ENCODE measurements around the gene ACAA1. TPM values are rescaled to one million over a fixed set of nuclear protein-coding genes. Genes with fewer than 3 reads are reported as not detected.

The ACAA1 gene
- total RNA-seq, 2 experiments from 2014 or later = 13.3 to 50.3 TPM

Small RNA genes lying within 50 kb of the gene (small RNA-seq; reads per million reads assigned to genes)
- gene RF00019 = not detected

Other genes with a start within 250 kb of the ACAA1 start
- 23.5 and 24.5 TPM in 2 replicates for gene VILL, start 146.3 kb downstream of the ACAA1 start, total RNA-seq (2014; rRNA removed; shearing (Covaris generic))
- 13.2 and 13.5 TPM in 2 replicates for gene VILL, start 146.3 kb downstream of the ACAA1 start, total RNA-seq (2022)
- 5.8 and 10.4 TPM in 2 replicates for gene PLCD1, start 107.5 kb downstream of the ACAA1 start, total RNA-seq (2014; rRNA removed; shearing (Covaris generic))
- 7.7 and 11.8 TPM in 2 replicates for gene PLCD1, start 107.5 kb downstream of the ACAA1 start, total RNA-seq (2022)
- 0.13 TPM in 1 of 2 replicates, not detected in the other for gene DLEC1, start 97.9 kb downstream of the ACAA1 start, total RNA-seq (2014; rRNA removed; shearing (Covaris generic))
- gene DLEC1, start 97.9 kb downstream of the ACAA1 start, total RNA-seq (2022) = 0.11 TPM in 1 of 2 replicates, not detected in the other
- 8.8 and 16.3 TPM in 2 replicates for gene MYD88, start 1.5 kb upstream of the ACAA1 start, total RNA-seq (2014; rRNA removed; shearing (Covaris generic))
- 28.6 and 29.4 TPM in 2 replicates for gene MYD88, start 1.5 kb upstream of the ACAA1 start, total RNA-seq (2022)
- gene OXSR1, start 28.4 kb upstream of the ACAA1 start, total RNA-seq (2014; rRNA removed; shearing (Covaris generic)) = 21.4 and 22.4 TPM in 2 replicates
- gene OXSR1, start 28.4 kb upstream of the ACAA1 start, total RNA-seq (2022) = 42.7 and 43.7 TPM in 2 replicates
- 0.13 TPM in 2 replicates for gene SLC22A13, start 128.7 kb upstream of the ACAA1 start, total RNA-seq (2014; rRNA removed; shearing (Covaris generic))
- 0.27 TPM in 1 of 2 replicates, not detected in the other for gene SLC22A13, start 128.7 kb upstream of the ACAA1 start, total RNA-seq (2022)
- gene SLC22A14, start 145.2 kb upstream of the ACAA1 start, total RNA-seq (2014; rRNA removed; shearing (Covaris generic)) = not detected in 2 replicates
- gene SLC22A14, start 145.2 kb upstream of the ACAA1 start, total RNA-seq (2022) = not detected in 2 replicates
- 7.0 and 7.2 TPM in 2 replicates for gene XYLB, start 209.7 kb upstream of the ACAA1 start, total RNA-seq (2014; rRNA removed; shearing (Covaris generic))
- 5.3 and 6.7 TPM in 2 replicates for gene XYLB, start 209.7 kb upstream of the ACAA1 start, total RNA-seq (2022)

All from OCI-LY7 (cell line).